Endothelial cell of umbilical vein (primary cell): ENCODE measurements around the gene CCDC146. TPM values are rescaled to one million over a fixed set of nuclear protein-coding genes. Genes with fewer than 3 reads are reported as not detected.
A peak's percentile ranks its signal among the peaks of the same experiment; 100 is the strongest.

Experiments used
- BruUV-seq: library from RNA; stranded (reverse); fragments of 400-500 nt; replicated peaks from 2 replicates; lab custom pipeline; 2021; lab: Mats Ljungman, UMichigan
- CTCF ChIA-PET: fragments of 300-600, 350-600 bp; sonication (Branson Sonifier 250); formaldehyde crosslinking; loops from one replicate; lab custom pipeline; 2021; ENCODE audit warnings: antibody characterized with exemption, inconsistent platforms; lab: Charles Lee
- POLR2A ChIA-PET: fragments of 300-600, 350-600 bp; sonication (Branson Sonifier 250); formaldehyde crosslinking; loops from one replicate; lab custom pipeline; 2021; ENCODE audit warnings: antibody characterized with exemption, inconsistent platforms; lab: Charles Lee
- DNase-seq: peaks from one replicate; pipeline ENCODE4 v3.0.0-alpha.2; 2011; ENCODE audit warnings: low read depth, low spot score
- FAIRE-seq: peaks from 2 replicates; lab custom pipeline; 2011; peaks lifted over from hg19 to GRCh38; lab: Jason Lieb, UNC
- H2AFZ ChIP-seq: 2 replicates; pipeline ENCODE4 v1.6.0; 2012; ENCODE audit warnings: low read depth, low read length, control low read depth, inconsistent platforms
- H3K27ac ChIP-seq: 2 replicates; pipeline ENCODE4 v1.5.1; 2011; ENCODE audit warnings: low read depth, mild to moderate bottlenecking, control low read depth, low read length, moderate library complexity; ENCODE audit not compliant: insufficient read depth
- H3K27me3 ChIP-seq, 2 experiments: 2 replicates each; pipeline versions ENCODE4 v1.6.0 to v1.6.1; 2011; ENCODE audit warnings: low read length in 2 of 2, mixed read lengths in 1 of 2; ENCODE audit not compliant: control insufficient read depth in 2 of 2, insufficient read depth in 2 of 2
- H3K36me3 ChIP-seq, 2 experiments: 2 replicates in 1 of 2; 3 replicates in 1 of 2; pipeline ENCODE4 v1.5.1; 2011; ENCODE audit warnings: low read length in 2 of 2, mild to moderate bottlenecking in 1 of 2, moderate library complexity in 1 of 2; ENCODE audit not compliant: control insufficient read depth in 2 of 2, insufficient read depth in 2 of 2; ENCODE audit errors: extremely low read depth in 1 of 2
- H3K4me1 ChIP-seq: 3 replicates; pipeline ENCODE4 v1.5.1; 2011; ENCODE audit warnings: mild to moderate bottlenecking, low read length; ENCODE audit not compliant: control insufficient read depth, insufficient read depth; ENCODE audit errors: extremely low read depth
- H3K4me2 ChIP-seq: 2 replicates; pipeline ENCODE4 v1.6.1; 2011; ENCODE audit warnings: low read length, control low read depth, mixed read lengths; ENCODE audit not compliant: insufficient read depth
- H3K4me3 ChIP-seq, 3 experiments: fragments of 200-600 bp in 1 of 3; sonication (generic), shearing (Covaris generic) in 1 of 3; replicated peaks in 1 of 3; 2 replicates each; pipeline ENCODE4 v1.5.1; 2011 to 2016; ENCODE audit warnings: control low read depth in 3 of 3, low read length in 3 of 3, mild to moderate bottlenecking in 2 of 3, inconsistent platforms in 1 of 3, low read depth in 1 of 3, moderate library complexity in 1 of 3; ENCODE audit not compliant: insufficient read depth in 1 of 3
- H3K79me2 ChIP-seq: 2 replicates; pipeline ENCODE4 v1.6.0; 2012; ENCODE audit warnings: low read length, inconsistent platforms; ENCODE audit not compliant: control insufficient read depth, insufficient read depth
- H3K9ac ChIP-seq: replicated peaks from 2 replicates; pipeline ENCODE3; 2011; ENCODE audit warnings: low read length, control low read depth; ENCODE audit not compliant: insufficient read depth; ENCODE audit errors: extremely low read depth
- H3K9me1 ChIP-seq: replicated peaks from 3 replicates; pipeline ENCODE4 v1.6.0; 2011; ENCODE audit warnings: mild to moderate bottlenecking, low read length; ENCODE audit not compliant: control insufficient read depth, insufficient read depth; ENCODE audit errors: extremely low read depth
- H3K9me3 ChIP-seq: replicated peaks from 2 replicates; pipeline ENCODE4 v1.5.1; 2012; ENCODE audit warnings: low read length, inconsistent platforms; ENCODE audit not compliant: control insufficient read depth, insufficient read depth
- H4K20me1 ChIP-seq: replicated peaks from 2 replicates; pipeline ENCODE3; 2011; ENCODE audit warnings: mild to moderate bottlenecking, low read length; ENCODE audit not compliant: control insufficient read depth, insufficient read depth; ENCODE audit errors: extremely low read depth
- CTCF ChIP-seq, 2 donors: IDR thresholded peaks; 1 replicate in 1 of 2; 2 replicates in 1 of 2; pipeline ENCODE4 v1.5.1; 2011; ENCODE audit warnings: low read length in 2 of 2, mild to moderate bottlenecking in 2 of 2, moderate library complexity in 2 of 2, control low read depth in 1 of 2, inconsistent platforms in 1 of 2, low read depth in 1 of 2; ENCODE audit not compliant: insufficient read depth in 1 of 2; ENCODE audit errors: extremely low read depth in 1 of 2
- EZH2 ChIP-seq: IDR thresholded peaks from 2 replicates; pipeline ENCODE4 v1.6.1; 2012; ENCODE audit warnings: borderline replicate concordance, low read depth, mild to moderate bottlenecking, moderate library complexity, low read length, inconsistent platforms; ENCODE audit not compliant: severe bottlenecking
- MYC ChIP-seq: IDR thresholded peaks from one replicate; pipeline ENCODE4 v1.6.1; 2011; ENCODE audit warnings: mild to moderate bottlenecking, low read depth, low read length
- POLR2A ChIP-seq: IDR thresholded peaks from 2 replicates; pipeline ENCODE4 v1.6.1; 2012; ENCODE audit warnings: low read depth, mild to moderate bottlenecking, control low read depth, low read length
- POLR2AphosphoS5 ChIP-seq: IDR thresholded peaks from 2 replicates; pipeline ENCODE4 v1.6.1; 2012; ENCODE audit warnings: low read depth, mild to moderate bottlenecking, control low read depth, low read length, moderate library complexity; ENCODE audit not compliant: insufficient read depth
- dilution Hi-C: fragments of 300-500 bp; cut with MboI; formaldehyde crosslinking; loops from one replicate; pipeline ENCODE4 v1.15.0; 2019; ENCODE audit warnings: low sequenced_read_pairs; ENCODE audit not compliant: extremely low pct_ligation_motif_present
- intact Hi-C: fragments of 100-400 bp; cut with micrococcal nuclease; formaldehyde crosslinking; loops from one replicate; pipeline ENCODE4 v1.10.0; 2022
- polyA plus RNA-seq, 4 experiments: library from polyadenylated mRNA; depleted of rRNA in 3 of 4; stranded (reverse) in 3 of 4; unstranded in 1 of 4; fragments of >200 nt; gene quantifications; 2 replicates each; pipeline versions ENCODE4 v1.2.1 to v1.2.3, GENCODE V29; 2011 to 2012; ENCODE audit warnings: missing spikeins in 1 of 4
- total RNA-seq: library from RNA; stranded (reverse); gene quantifications from 2 replicates; pipeline ENCODE4 v1.2.3, GENCODE V29; 2021

Gene CCDC146
- total and polyA plus RNA-seq, 2 donors (not counting 3 experiments of a cell fraction or from before 2014, with no cell fraction given) = 0.65 to 2.2 TPM

- Histone ChIP-seq H3K4me1 (no peaks in the 10 kb centered on the region), H3K9ac (no peak overlapping the region), H3K27ac (no peak overlapping the region), H3K4me2 (no peak overlapping the region), H3K27me3 (peaks cover 0 to 7% of the 10 kb centered on the region in 2 experiments), H2AFZ (no peak overlapping the region), H4K20me1 (no peaks in the 10 kb centered on the region), H3K9me3 (no peaks in the 10 kb centered on the region), H3K36me3 (no peaks in the 10 kb centered on the region), H3K4me3 (no peak overlapping the region), H3K9me1 (no peaks in the 10 kb centered on the region), H3K79me2 (no peaks in the 10 kb centered on the region)
- no TSS peak for BruUV-seq
- POLR2A ChIA-PET = no interaction called here
- CTCF ChIA-PET = no interaction called here
- intact Hi-C loops (no loop called here), dilution Hi-C loops (no loop called here)
- no peak for TF ChIP-seq CTCF (IDR thresholded peaks at IDR 0.05; ENCODE audit: extremely low read depth in 1 of 2, insufficient read depth in 1 of 2, low read depth in 1 of 2, low read length in 2 of 2)
- no peak for TF ChIP-seq EZH2
- TF ChIP-seq POLR2A = no peak
- FAIRE-seq (no peak), DNase-seq (no peak)
Observed at GRCh38 chr7:77197141-77197540, 74.7 kb downstream of the CCDC146 start.

GRCh38 chr7:77199013-77199966 lies 76.9 kb downstream of the CCDC146 start, which contains the start of gene FGL2:
TSS of gene FGL2 (minus strand) at chr7:77199819. CDS start at chr7:77199793, 26 bp downstream.
- TF ChIP-seq MYC (no peak), POLR2AphosphoS5 (no peak), EZH2 (peak; percentile 27)
- H3K9ac ChIP-seq = no peak within 1 kb of the TSS
- ChIA-PET CTCF (interaction anchor here (2.2 kb wide), 1 partner anchor 48 kb away, joined by 8 read pairs; no protein-coding TSS in a partner anchor), POLR2A (no interaction called here)
- H3K4me2 ChIP-seq = no peak within 1 kb of the TSS
- dilution Hi-C loops = no loop called here
- no peak within 1 kb of the TSS for H3K4me3 ChIP-seq
- no peak within 1 kb of the TSS for H3K27ac ChIP-seq
- no peak for FAIRE-seq
- no peak for DNase-seq
- no peaks in the 10 kb centered on the region for H4K20me1 ChIP-seq
- H3K27me3 ChIP-seq = peaks cover 0 to 7% of the 10 kb centered on the region in 2 experiments
- no peaks in the 10 kb centered on the region for H3K79me2 ChIP-seq
- no TSS peak for BruUV-seq
- intact Hi-C loops = no loop called here
- no peaks in the 10 kb centered on the region for H3K36me3 ChIP-seq
- no peak within 1 kb of the TSS for H2AFZ ChIP-seq
- no peaks in the 10 kb centered on the region for H3K4me1 ChIP-seq
- no peaks in the 10 kb centered on the region for H3K9me3 ChIP-seq
- H3K9me1 ChIP-seq = no peaks in the 10 kb centered on the region
